Measurements from ENCODE around the gene THSD4. TPM values are rescaled to one million over a fixed set of nuclear protein-coding genes. Genes with fewer than 3 reads are reported as not detected.
A peak's percentile ranks its signal among the peaks of the same experiment; 100 is the strongest.

THSD4 gene
- total RNA-seq, 4 donors from 2014 or later, result 10.7 to 59.5 (median 49.0) TPM

DNA sequence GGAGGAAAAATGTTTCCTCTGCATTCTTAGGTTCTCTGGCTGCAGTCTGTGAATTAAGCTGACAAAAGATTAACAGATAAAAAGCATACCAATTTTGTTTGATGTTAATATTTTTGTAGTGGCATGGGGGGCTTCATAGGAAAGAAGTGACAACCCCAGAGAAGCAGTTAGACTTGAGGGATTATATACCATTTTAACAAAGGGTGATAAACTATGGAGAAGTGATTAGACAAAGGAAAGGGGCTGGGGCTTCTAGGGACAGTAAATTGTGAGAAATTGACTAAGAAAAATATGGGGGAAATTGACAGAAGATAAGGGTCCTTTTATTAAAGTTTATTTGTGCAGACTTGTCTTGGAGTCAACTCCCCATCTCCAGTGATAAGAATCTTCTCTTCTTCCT lies 639.4 kb downstream of the THSD4 start:
- H3K4me3 ChIP-seq, result no peak overlapping the region
- no peak overlapping the region for H3K27ac ChIP-seq
- TF ChIP-seq POLR2A (IDR thresholded peaks at IDR 0.05), result no peak
- TF ChIP-seq, protein P1, sequence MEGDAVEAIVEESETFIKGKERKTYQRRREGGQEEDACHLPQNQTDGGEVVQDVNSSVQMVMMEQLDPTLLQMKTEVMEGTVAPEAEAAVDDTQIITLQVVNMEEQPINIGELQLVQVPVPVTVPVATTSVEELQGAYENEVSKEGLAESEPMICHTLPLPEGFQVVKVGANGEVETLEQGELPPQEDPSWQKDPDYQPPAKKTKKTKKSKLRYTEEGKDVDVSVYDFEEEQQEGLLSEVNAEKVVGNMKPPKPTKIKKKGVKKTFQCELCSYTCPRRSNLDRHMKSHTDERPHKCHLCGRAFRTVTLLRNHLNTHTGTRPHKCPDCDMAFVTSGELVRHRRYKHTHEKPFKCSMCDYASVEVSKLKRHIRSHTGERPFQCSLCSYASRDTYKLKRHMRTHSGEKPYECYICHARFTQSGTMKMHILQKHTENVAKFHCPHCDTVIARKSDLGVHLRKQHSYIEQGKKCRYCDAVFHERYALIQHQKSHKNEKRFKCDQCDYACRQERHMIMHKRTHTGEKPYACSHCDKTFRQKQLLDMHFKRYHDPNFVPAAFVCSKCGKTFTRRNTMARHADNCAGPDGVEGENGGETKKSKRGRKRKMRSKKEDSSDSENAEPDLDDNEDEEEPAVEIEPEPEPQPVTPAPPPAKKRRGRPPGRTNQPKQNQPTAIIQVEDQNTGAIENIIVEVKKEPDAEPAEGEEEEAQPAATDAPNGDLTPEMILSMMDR (IDR thresholded peaks at IDR 0.05), result no peak
- H3K36me3 ChIP-seq, result peaks cover 0 to 5% (median 0%) of the 10 kb centered on the region in 3 donors
- no peak for DNase-seq
- peaks cover 0 to 35% (median 2%) of the 10 kb centered on the region in 4 donors for H3K4me1 ChIP-seq
- no peaks in the 10 kb centered on the region for H3K9me3 ChIP-seq
- no peaks in the 10 kb centered on the region for H3K27me3 ChIP-seq

DNA sequence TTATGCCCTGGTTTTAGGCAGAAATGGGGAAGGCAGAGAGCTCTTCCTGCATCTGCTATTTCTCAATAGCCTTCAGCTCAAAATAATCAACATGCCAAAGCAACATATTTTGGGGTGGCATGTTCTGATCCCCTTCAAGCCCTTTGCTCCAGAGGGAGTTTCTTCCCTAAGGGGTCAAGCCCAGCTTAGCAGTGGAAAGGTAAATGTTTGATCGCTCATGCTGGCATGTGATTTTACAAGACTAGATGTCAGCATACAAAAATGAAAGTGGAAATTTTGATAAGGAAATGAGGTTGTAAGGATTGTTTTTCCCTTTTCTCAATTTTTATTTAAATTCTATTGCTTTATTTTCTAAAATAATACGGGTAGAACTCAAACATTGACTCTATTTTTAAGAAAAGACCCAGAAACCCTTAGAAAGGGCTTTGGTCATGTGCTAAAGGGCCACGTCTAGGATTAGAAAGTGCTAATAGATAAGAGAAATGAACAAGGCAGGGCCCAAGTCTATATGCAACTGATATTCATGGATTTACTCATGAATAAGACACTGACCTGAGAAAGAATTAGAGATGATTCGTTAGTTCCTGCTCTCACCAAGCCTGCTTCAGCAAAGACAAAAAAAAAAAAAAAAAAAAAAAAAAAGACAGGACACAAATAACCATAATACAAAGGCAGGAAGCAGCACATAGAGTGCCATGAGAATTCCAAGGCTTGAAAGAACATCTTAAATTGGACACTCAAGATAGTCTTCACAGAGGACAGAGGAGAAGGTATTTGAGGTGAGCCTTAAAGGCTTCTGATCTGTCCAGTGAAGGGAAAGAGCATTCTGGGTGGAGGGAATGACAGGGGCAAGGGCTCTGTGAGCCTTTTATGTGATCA lies 640.1 kb downstream of the THSD4 start:
- H3K9me3 ChIP-seq, result no peaks in the 10 kb centered on the region
- DNase-seq, result no peak
- no peak overlapping the region for H3K4me3 ChIP-seq
- TF ChIP-seq, protein P1 (IDR thresholded peaks at IDR 0.05), result no peak
- peak overlapping the region in 1 of 4 donors; percentile 17 for H3K27ac ChIP-seq
- peaks cover 0 to 35% (median 2%) of the 10 kb centered on the region in 4 donors for H3K4me1 ChIP-seq
- H3K27me3 ChIP-seq, result no peaks in the 10 kb centered on the region
- peaks cover 0 to 5% (median 0%) of the 10 kb centered on the region in 3 donors for H3K36me3 ChIP-seq

DNA sequence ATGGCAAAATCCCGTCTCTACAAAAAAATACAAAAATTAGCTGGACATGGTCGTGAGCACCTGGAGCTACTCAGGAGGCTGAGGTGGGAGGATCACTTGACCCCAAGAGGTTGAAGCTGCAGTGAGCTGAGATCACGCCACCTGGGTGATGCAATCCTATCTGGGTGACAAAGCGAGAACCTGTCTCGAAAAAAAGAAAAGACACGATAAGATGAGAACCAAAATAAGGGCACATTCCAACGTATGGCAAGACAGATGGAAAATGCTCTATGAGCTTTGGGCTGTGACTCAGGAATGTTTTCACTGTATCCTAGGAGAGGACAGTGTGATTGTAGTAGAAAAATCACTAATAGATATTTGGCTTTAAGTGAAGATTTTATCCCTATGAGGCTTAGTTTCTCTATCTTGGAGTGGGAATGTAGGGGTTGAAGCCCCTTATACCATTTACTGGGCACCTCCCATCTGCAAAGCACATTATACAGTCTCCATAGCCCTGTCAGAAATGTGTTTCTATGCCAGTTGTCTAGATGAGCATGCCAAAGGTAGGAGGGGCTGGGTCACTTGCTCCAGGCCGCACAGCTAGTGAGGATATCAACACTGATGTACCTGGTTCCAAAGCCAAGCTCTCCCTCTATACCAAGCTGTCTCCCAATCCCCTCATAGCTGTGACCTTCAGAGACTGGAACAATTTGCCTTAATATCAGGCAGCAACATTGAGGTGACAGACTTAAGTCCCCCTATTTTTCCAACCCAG lies 641.5 kb downstream of the THSD4 start:
- Histone ChIP-seq H3K27ac (no peak overlapping the region), H3K9me3 (no peaks in the 10 kb centered on the region), H3K4me3 (no peak overlapping the region), H3K4me1 (peaks cover 0 to 33% (median 2%) of the 10 kb centered on the region in 4 donors), H3K27me3 (no peaks in the 10 kb centered on the region), H3K36me3 (peaks cover 0 to 5% (median 0%) of the 10 kb centered on the region in 3 donors)
- DNase-seq, result no peak
- TF ChIP-seq, protein P1 (IDR thresholded peaks at IDR 0.05), result no peak
- TF ChIP-seq POLR2A (IDR thresholded peaks at IDR 0.05), result no peak

DNA sequence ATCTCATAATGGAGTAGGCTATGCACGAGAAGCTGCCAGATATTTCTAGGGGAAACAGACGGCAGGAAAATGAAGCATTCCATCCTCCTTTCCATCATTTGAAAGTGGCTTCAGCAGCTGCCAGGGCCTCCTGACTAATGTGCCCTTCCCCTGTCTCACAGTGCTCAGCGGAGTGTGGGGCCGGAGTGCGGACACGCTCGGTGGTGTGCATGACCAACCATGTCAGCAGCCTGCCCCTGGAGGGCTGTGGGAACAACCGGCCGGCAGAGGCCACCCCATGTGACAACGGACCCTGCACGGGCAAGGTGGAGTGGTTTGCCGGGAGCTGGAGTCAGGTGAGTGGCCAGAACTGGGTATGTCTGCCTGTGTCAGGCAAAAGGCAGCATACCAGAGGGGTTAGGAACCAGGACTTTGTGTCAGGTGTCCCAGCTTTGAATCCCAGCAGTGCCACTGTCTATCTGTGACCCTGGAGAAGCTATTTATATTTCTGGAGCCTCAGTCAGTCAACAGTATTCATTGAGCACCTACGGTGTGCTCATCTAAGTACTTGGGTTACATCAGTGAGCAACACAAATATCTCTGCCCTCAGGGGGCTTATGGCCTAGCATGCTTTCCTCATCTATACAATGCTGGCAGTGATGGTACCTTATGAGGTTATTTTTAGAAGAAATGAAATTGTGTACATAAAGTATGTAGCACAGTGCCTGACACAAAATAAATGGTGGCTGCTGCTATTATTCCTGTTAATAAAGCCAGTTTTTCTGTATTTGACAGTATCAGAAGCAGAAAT lies 642.7 kb downstream of the THSD4 start:
- DNase-seq, result no peak
- TF ChIP-seq, protein P1 (IDR thresholded peaks at IDR 0.05), result no peak
- no peak for TF ChIP-seq POLR2A (IDR thresholded peaks at IDR 0.05)

DNA sequence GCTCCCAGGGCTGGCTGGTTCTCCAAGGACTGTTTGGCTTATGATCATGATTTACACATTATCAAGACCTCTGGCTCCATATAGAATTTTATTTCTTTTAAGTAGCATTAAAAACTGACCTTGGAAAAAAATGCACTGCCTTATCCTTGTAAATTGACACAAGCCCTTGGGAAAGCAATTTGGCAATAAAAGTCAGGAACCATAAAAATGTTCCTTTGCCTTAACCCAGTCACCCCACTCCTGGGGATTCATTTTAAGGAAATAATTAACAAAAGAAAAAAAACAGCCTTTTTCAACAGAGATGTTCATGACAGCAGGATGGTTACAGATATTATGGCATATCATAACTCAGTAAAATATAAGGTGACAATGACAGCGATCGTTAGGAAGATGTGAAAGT lies 643.4 kb downstream of the THSD4 start:
- TF ChIP-seq, protein P1 (IDR thresholded peaks at IDR 0.05), result no peak
- TF ChIP-seq POLR2A (IDR thresholded peaks at IDR 0.05), result no peak
- no peaks in the 10 kb centered on the region for H3K27me3 ChIP-seq
- DNase-seq, result no peak
- no peak overlapping the region for H3K4me3 ChIP-seq
- no peaks in the 10 kb centered on the region for H3K9me3 ChIP-seq
- H3K4me1 ChIP-seq, result peaks cover 0 to 17% (median 2%) of the 10 kb centered on the region in 4 donors
- H3K27ac ChIP-seq, result peak overlapping the region in 1 of 4 donors; percentile 51
- H3K36me3 ChIP-seq, result peaks cover 0 to 5% (median 0%) of the 10 kb centered on the region in 3 donors

More for the DNA sequence above, 642.7 kb downstream of the THSD4 start:
- H3K9me3 ChIP-seq, result no peaks in the 10 kb centered on the region
- H3K27me3 ChIP-seq, result no peaks in the 10 kb centered on the region
- peaks cover 0 to 5% (median 0%) of the 10 kb centered on the region in 3 donors for H3K36me3 ChIP-seq
- no peak overlapping the region for H3K4me3 ChIP-seq
- H3K27ac ChIP-seq, result peak overlapping the region in 1 of 4 donors; percentile 51
- peaks cover 0 to 24% (median 2%) of the 10 kb centered on the region in 4 donors for H3K4me1 ChIP-seq
